ENCODE data around the gene RET.

DNA sequence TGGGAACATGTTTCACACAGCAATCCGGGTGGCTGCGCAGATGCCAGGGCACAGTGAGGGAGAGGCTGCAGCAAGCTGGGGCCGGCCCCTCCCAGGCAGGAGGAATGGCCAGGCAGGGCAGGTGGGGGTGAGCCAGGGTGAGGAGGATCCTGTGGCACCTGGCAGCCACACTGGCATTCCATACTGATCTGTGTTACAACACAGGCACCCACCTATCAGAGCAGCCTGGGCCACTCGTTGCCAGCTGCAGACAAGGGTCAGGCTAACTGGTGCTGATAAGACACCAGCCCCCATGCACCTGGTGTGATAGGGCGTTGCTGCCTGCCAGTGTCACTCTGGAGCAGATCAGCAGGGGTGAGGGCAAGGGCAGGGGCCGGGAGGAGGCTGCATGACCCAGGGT is 16.6 kb upstream of the RET start:
- no peak for TF ChIP-seq ZNF174 (tag by site-specific recombination; IDR thresholded peaks at IDR 0.05)
- no peak for TF ChIP-seq ZNF398 (tag by site-specific recombination; IDR thresholded peaks at IDR 0.05)
- no peak for TF ChIP-seq ZNF658 (tag by site-specific recombination; IDR thresholded peaks at IDR 0.05)
- no peak for TF ChIP-seq KLF1 (tag by site-specific recombination; IDR thresholded peaks at IDR 0.05)
- no peak for TF ChIP-seq ZNF510 (tag by site-specific recombination; IDR thresholded peaks at IDR 0.05; ENCODE audit: insufficient replicate concordance)
- TF ChIP-seq CTCF (tag by site-specific recombination; IDR thresholded peaks at IDR 0.05) = no peak
- TF ChIP-seq ZNF747 (tag by site-specific recombination; IDR thresholded peaks at IDR 0.05) = no peak
- TF ChIP-seq GLI4 (tag by site-specific recombination; IDR thresholded peaks at IDR 0.05) = no peak
- no peak for TF ChIP-seq REST (tag by site-specific recombination; IDR thresholded peaks at IDR 0.05)
- no peak for TF ChIP-seq SCRT2 (tag by site-specific recombination; IDR thresholded peaks at IDR 0.05)
- TF ChIP-seq PRDM4 (tag by site-specific recombination; IDR thresholded peaks at IDR 0.05) = no peak
- TF ChIP-seq TCF7L2 (IDR thresholded peaks at IDR 0.05; ENCODE audit: borderline replicate concordance, low read depth, low read length) = no peak
- TF ChIP-seq ZFP37 (tag by site-specific recombination; IDR thresholded peaks at IDR 0.05) = no peak

All from HEK293 (cell line).